H9 (cell line): ENCODE data around the gene TNFAIP6. TPM values are rescaled to one million over a fixed set of nuclear protein-coding genes. Genes with fewer than 3 reads are reported as not detected.

Experiments
- DNase-seq: peaks from one replicate; pipeline ENCODE4 v3.0.0-alpha.2; 2017
- H2AFZ ChIP-seq: one replicate; pipeline ENCODE4 v1.6.1; 2013; ENCODE audit warnings: mild to moderate bottlenecking, low read length, control low read depth, moderate library complexity
- H2AK5ac ChIP-seq: 2 replicates; pipeline ENCODE4 v1.6.1; 2013; ENCODE audit warnings: low read length, control low read depth, mixed read lengths; ENCODE audit not compliant: insufficient read length
- H2BK120ac ChIP-seq: one replicate; pipeline ENCODE4 v1.6.1; 2013; ENCODE audit warnings: low read depth, mild to moderate bottlenecking, low read length, control low read depth, inconsistent platforms; ENCODE audit not compliant: poor library complexity, severe bottlenecking
- H2BK12ac ChIP-seq: 2 replicates; pipeline ENCODE4 v1.6.1; 2013; ENCODE audit warnings: low read length, control low read depth, mixed read lengths, low read depth; ENCODE audit not compliant: insufficient read length
- H2BK15ac ChIP-seq: 2 replicates; pipeline ENCODE4 v1.6.1; 2013; ENCODE audit warnings: low read depth, low read length, control low read depth
- H2BK20ac ChIP-seq: one replicate; pipeline ENCODE4 v1.6.1; 2013; ENCODE audit warnings: low read depth, mild to moderate bottlenecking, low read length, control low read depth, inconsistent platforms; ENCODE audit not compliant: poor library complexity, severe bottlenecking
- H2BK5ac ChIP-seq: 2 replicates; pipeline ENCODE4 v1.6.1; 2013; ENCODE audit warnings: low read length, control low read depth, mixed read lengths; ENCODE audit not compliant: insufficient read length
- H3K14ac ChIP-seq: 2 replicates; pipeline ENCODE4 v1.6.1; 2013; ENCODE audit warnings: low read length, control low read depth; ENCODE audit not compliant: insufficient read depth
- H3K18ac ChIP-seq: 2 replicates; pipeline ENCODE4 v1.6.1; 2013; ENCODE audit warnings: low read depth, mild to moderate bottlenecking, mixed read lengths, low read length, control low read depth; ENCODE audit not compliant: insufficient read length
- H3K23ac ChIP-seq: 2 replicates; pipeline ENCODE4 v1.6.1; 2013; ENCODE audit warnings: low read length, control low read depth, mixed read lengths, low read depth; ENCODE audit not compliant: insufficient read length
- H3K23me2 ChIP-seq: 2 replicates; pipeline ENCODE4 v1.6.1; 2013; ENCODE audit warnings: low read depth, mild to moderate bottlenecking, mixed read lengths, low read length, control low read depth; ENCODE audit not compliant: insufficient read length, poor library complexity, severe bottlenecking
- H3K27ac ChIP-seq: 2 replicates; pipeline ENCODE4 v1.5.1; 2013; ENCODE audit warnings: low read length, control low read depth, mixed read lengths, low read depth; ENCODE audit not compliant: insufficient read length
- H3K27me3 ChIP-seq: 2 replicates; pipeline ENCODE4 v1.6.1; 2013; ENCODE audit warnings: low read length, control low read depth, inconsistent platforms; ENCODE audit not compliant: insufficient read depth
- H3K4ac ChIP-seq: 2 replicates; pipeline ENCODE4 v1.6.1; 2013; ENCODE audit warnings: low read depth, mild to moderate bottlenecking, control low read depth, inconsistent platforms, low read length, moderate library complexity
- H3K4me1 ChIP-seq: 2 replicates; pipeline ENCODE4 v1.6.1; 2013; ENCODE audit warnings: low read length, control low read depth, inconsistent platforms; ENCODE audit not compliant: insufficient read depth
- H3K4me2 ChIP-seq: 2 replicates; pipeline ENCODE4 v1.6.1; 2013; ENCODE audit warnings: low read length, control low read depth, mixed read lengths; ENCODE audit not compliant: insufficient read length, insufficient read depth
- H3K56ac ChIP-seq: 2 replicates; pipeline ENCODE4 v1.6.1; 2013; ENCODE audit warnings: low read depth, mild to moderate bottlenecking, mixed read lengths, low read length, control low read depth; ENCODE audit not compliant: insufficient read length
- H3K79me1 ChIP-seq: 2 replicates; pipeline ENCODE4 v1.6.1; 2013; ENCODE audit warnings: low read depth, mild to moderate bottlenecking, moderate library complexity, low read length, control low read depth, inconsistent platforms; ENCODE audit not compliant: insufficient read depth, poor library complexity, severe bottlenecking
- H3K79me2 ChIP-seq: 2 replicates; pipeline ENCODE4 v1.6.1; 2013; ENCODE audit warnings: low read length, control low read depth, inconsistent platforms; ENCODE audit not compliant: insufficient read depth
- H3K9ac ChIP-seq: 2 replicates; pipeline ENCODE4 v1.6.1; 2013; ENCODE audit warnings: low read length, control low read depth, mixed read lengths; ENCODE audit not compliant: insufficient read length; ENCODE audit errors: extremely low read depth
- H3K9me3 ChIP-seq: one replicate; pipeline ENCODE4 v1.6.1; 2013; ENCODE audit warnings: low read depth, low read length, inconsistent platforms; ENCODE audit not compliant: control insufficient read depth
- H3T11ph ChIP-seq: one replicate; pipeline ENCODE4 v1.6.1; 2013; ENCODE audit warnings: mild to moderate bottlenecking, low read length, control low read depth, inconsistent platforms
- H4K20me1 ChIP-seq: one replicate; pipeline ENCODE4 v1.6.1; 2013; ENCODE audit not compliant: control insufficient read depth, insufficient read length, insufficient read depth
- H4K5ac ChIP-seq: 2 replicates; pipeline ENCODE4 v1.6.1; 2013; ENCODE audit warnings: low read depth, mild to moderate bottlenecking, mixed read lengths, low read length, control low read depth; ENCODE audit not compliant: insufficient read length
- H4K8ac ChIP-seq: replicated peaks from 2 replicates; pipeline ENCODE4 v1.6.1; 2013; ENCODE audit warnings: low read length, control low read depth, mixed read lengths, low read depth; ENCODE audit not compliant: insufficient read length
- H4K91ac ChIP-seq: 2 replicates; pipeline ENCODE4 v1.6.1; 2013; ENCODE audit warnings: low read depth, mild to moderate bottlenecking, moderate library complexity, mixed read lengths, low read length, control low read depth; ENCODE audit not compliant: insufficient read length
- H3K27ac Mint-ChIP-seq, 3 experiments: 2 replicates in 2 of 3; 3 replicates in 1 of 3; pipeline ENCODE4 v1.8.0; 2020 to 2021; ENCODE audit warnings: mixed read lengths in 3 of 3, mild to moderate bottlenecking in 1 of 3, moderate library complexity in 1 of 3
- H3K27me3 Mint-ChIP-seq: 2 replicates; pipeline ENCODE4 v1.8.0; 2021; ENCODE audit warnings: low read depth, mild to moderate bottlenecking, moderate library complexity, mixed read lengths
- H3K36me3 Mint-ChIP-seq, 3 experiments: 2 replicates in 2 of 3; 3 replicates in 1 of 3; pipeline ENCODE4 v1.8.0; 2020 to 2021; ENCODE audit warnings: low read depth in 3 of 3, mixed read lengths in 3 of 3; ENCODE audit not compliant: insufficient read depth in 1 of 3
- H3K4me1 Mint-ChIP-seq, 2 experiments: 2 replicates each; pipeline ENCODE4 v1.8.0; 2020; ENCODE audit warnings: mixed read lengths in 2 of 2
- H3K4me3 Mint-ChIP-seq, 2 experiments: 2 replicates in 1 of 2; 3 replicates in 1 of 2; pipeline ENCODE4 v1.8.0; 2020 to 2021; ENCODE audit warnings: mild to moderate bottlenecking in 2 of 2, mixed read lengths in 2 of 2, moderate library complexity in 1 of 2
- H3K9me3 Mint-ChIP-seq, 2 experiments: 2 replicates in 1 of 2; 3 replicates in 1 of 2; pipeline ENCODE4 v1.8.0; 2020; ENCODE audit warnings: mild to moderate bottlenecking in 2 of 2, mixed read lengths in 2 of 2, moderate library complexity in 1 of 2
- WGBS: extraction: QIAGEN DNeasy Blood & Tissue Kit; methylation state at CpG from one replicate; pipeline ENCODE4 v1.1.7; 2013; ENCODE audit warnings: missing lambda C conversion rate, low lambda C conversion rate, mixed read lengths; ENCODE audit not compliant: insufficient read length; ENCODE audit errors: extremely low coverage; 5-methylcytosine and 5-hydroxymethylcytosine counted together
- total RNA-seq: library from RNA; stranded (reverse); gene quantifications from 2 replicates; pipeline ENCODE4 v1.2.1, GENCODE V29; 2021
- TF ChIP-seq, protein P1 (sequence below): fragments of 200-600 bp; sonication (generic); conservative IDR thresholded peaks from 3 replicates; pipeline ENCODE4 v1.8.0; 2021; ENCODE audit warnings: antibody characterized with exemption, mild to moderate bottlenecking

The TNFAIP6 gene
- total RNA-seq, 1 experiment from 2014 or later, result 1.2 TPM

DNA sequence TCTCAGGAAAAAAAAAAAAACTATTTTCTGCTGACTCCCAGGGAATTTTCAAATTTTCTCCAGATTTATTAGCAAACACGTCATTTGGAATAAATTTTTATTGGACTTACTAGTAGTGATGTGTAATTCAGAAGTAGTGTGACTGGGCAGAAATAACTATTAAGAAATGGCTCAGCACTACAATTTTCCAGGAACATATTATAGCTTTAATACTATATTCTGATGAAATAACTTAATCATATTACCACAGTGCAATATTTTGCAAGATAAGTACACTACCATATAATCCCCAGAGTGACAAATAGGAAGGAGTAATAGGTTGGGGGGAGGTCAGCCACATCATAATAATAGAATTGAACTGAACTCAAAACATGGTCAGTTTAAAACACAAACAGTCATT lies 19.7 kb upstream of the TNFAIP6 start:
- Histone ChIP-seq H3K4me2 (no peak overlapping the region), H3K4me1 (peaks cover 2% of the 10 kb centered on the region), H2BK5ac (no peak overlapping the region), H4K5ac (no peak overlapping the region), H3T11ph (no peak overlapping the region), H3K79me2 (no peaks in the 10 kb centered on the region), H2BK15ac (no peak overlapping the region), H4K91ac (no peak overlapping the region), H2BK20ac (no peak overlapping the region), H3K9ac (no peak overlapping the region), H4K20me1 (no peaks in the 10 kb centered on the region), H3K18ac (no peak overlapping the region), H3K9me3 (no peaks in the 10 kb centered on the region), H2AK5ac (no peak overlapping the region), H3K56ac (no peak overlapping the region), H3K4ac (no peak overlapping the region), H3K14ac (no peak overlapping the region), H3K27ac (no peak overlapping the region), H3K23me2 (no peaks in the 10 kb centered on the region), H3K79me1 (no peaks in the 10 kb centered on the region), H2BK12ac (no peak overlapping the region), H4K8ac (no peak overlapping the region), H2BK120ac (no peak overlapping the region), H3K23ac (no peak overlapping the region), H3K27me3 (no peaks in the 10 kb centered on the region), H2AFZ (no peak overlapping the region)
- Mint-ChIP-seq H3K4me3 (no peak overlapping the region), H3K9me3 (peaks cover 13 to 14% of the 10 kb centered on the region in 2 experiments), H3K36me3 (peaks cover 7 to 14% (median 11%) of the 10 kb centered on the region in 3 experiments), H3K27me3 (no peaks in the 10 kb centered on the region), H3K27ac (no peak overlapping the region; a peak in 1 of 7 replicates), H3K4me1 (peaks cover 44 to 46% of the 10 kb centered on the region in 2 experiments)
- TF ChIP-seq, protein P1, sequence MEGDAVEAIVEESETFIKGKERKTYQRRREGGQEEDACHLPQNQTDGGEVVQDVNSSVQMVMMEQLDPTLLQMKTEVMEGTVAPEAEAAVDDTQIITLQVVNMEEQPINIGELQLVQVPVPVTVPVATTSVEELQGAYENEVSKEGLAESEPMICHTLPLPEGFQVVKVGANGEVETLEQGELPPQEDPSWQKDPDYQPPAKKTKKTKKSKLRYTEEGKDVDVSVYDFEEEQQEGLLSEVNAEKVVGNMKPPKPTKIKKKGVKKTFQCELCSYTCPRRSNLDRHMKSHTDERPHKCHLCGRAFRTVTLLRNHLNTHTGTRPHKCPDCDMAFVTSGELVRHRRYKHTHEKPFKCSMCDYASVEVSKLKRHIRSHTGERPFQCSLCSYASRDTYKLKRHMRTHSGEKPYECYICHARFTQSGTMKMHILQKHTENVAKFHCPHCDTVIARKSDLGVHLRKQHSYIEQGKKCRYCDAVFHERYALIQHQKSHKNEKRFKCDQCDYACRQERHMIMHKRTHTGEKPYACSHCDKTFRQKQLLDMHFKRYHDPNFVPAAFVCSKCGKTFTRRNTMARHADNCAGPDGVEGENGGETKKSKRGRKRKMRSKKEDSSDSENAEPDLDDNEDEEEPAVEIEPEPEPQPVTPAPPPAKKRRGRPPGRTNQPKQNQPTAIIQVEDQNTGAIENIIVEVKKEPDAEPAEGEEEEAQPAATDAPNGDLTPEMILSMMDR, result no peak
- no CpG with 5 or more reads among the region's 1 CpG for WGBS
- no peak for DNase-seq
